NCI-H2029 (cell line): ENCODE data around the gene PPM1F.
"Not testable (repeated sequence)": the region's sequence is repeated elsewhere in the genome, so short reads cannot be mapped to it uniquely, and the experiment has no call there.

ENCODE experiments used
- DNase-seq: peaks from one replicate; lab custom pipeline; 2025; lab: John Stamatoyannopoulos, UW

The PPM1F gene

GRCh38 chr22:21940521-21940920 is 12.1 kb downstream of the PPM1F start:
- DNase-seq, result no peak

DNA sequence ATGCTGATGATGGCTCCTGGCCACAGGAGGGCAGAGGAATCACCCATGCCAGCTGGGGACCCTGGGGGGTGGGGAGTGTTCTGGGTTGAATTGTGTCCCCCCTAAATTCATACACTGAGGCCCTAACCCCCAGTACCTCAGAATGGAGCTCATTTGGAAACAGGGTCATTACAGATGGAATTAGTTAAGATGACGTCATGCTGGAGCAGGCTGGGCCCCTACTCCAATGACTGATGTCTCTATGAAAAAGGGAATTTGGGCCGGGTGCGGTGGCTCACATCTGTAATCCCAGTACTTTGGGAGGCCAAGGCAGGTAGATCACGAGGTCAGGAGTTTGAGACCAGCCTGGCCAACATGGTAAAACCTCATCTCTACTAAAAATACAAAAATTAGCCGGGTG is 12.7 kb downstream of the PPM1F start:
- DNase-seq, result not testable (repeated sequence)

- DNase-seq, result no peak
Measured at GRCh38 chr22:21939461-21939913, 13.2 kb downstream of the PPM1F start.

DNA sequence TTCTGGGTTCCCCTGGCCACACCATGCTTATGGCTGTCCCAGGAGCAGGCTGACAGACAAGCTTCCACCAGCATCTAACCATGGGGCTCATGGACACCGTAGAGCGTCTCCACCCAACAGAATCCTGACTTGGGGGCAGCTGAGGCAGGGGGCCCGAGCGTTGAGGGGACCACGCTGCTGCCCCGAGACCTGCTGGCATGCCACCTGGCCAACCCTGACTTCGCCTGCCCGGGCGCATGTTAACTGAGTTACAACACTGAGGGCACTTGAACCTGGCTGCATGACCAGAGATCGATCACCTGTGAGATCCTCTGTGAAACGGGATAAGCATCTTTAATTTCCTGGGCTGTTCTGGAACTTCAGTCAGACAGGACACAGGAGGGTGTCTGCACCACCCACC is 13.7 kb downstream of the PPM1F start:
- DNase-seq, result no peak

- peak; percentile 84 for DNase-seq
Measured at GRCh38 chr22:21938071-21938822, 14.4 kb downstream of the PPM1F start.

- no peak for DNase-seq
Measured at GRCh38 chr22:21937821-21938070, 14.9 kb downstream of the PPM1F start.

GRCh38 chr22:21937041-21937820 is 15.4 kb downstream of the PPM1F start:
- DNase-seq, result no peak

- no peak for DNase-seq
Measured at GRCh38 chr22:21936151-21936775, 16.4 kb downstream of the PPM1F start.

GRCh38 chr22:21933910-21934309 is 18.7 kb downstream of the PPM1F start:
- no peak for DNase-seq

DNA sequence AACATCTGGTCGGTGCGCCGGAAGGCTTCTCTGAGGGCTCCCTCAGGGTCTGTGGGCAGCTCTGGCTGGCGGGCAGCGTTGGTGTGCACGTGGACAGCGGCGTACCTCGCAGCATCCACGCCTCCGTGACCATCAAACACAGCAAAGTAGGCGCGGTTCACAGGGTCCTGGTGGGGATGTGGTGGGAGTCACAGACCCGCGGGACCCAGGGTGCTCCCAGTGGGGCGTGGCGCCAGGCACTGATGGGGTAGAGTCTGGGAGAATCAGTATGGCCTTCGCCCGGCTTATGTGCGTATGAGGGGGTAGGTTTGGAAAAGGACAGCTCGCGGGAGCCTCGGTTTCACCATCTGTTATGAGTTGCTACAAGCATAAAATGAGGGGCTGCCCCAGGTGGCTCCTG is 19.2 kb downstream of the PPM1F start:
- no peak for DNase-seq

GRCh38 chr22:21932347-21932746 is 20.3 kb downstream of the PPM1F start:
- no peak for DNase-seq

DNA sequence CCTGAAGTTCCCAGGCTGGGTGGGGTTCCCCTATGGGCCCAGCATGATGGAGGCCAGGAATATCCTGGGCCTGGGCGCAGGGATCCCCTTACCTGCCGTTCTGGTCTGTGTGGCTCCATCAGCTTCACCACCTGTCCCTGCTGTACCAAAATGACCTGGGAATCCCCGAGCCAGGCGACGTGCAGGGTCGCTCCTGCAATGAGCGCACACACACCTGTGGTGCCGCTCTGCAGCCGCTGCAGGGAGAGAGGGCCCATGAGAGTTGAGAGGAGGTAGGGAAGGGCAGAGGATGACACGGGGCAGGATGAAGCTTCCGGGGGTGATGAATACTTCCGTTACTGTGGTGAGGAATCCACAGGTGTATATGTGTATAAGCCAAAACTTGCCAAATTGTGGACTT is 21.6 kb downstream of the PPM1F start:
- DNase-seq, result no peak

GRCh38 chr22:21929253-21929652 is 23.4 kb downstream of the PPM1F start:
- DNase-seq, result no peak

- DNase-seq, result no peak
Measured at GRCh38 chr22:21928048-21928447, 24.6 kb downstream of the PPM1F start.

DNA sequence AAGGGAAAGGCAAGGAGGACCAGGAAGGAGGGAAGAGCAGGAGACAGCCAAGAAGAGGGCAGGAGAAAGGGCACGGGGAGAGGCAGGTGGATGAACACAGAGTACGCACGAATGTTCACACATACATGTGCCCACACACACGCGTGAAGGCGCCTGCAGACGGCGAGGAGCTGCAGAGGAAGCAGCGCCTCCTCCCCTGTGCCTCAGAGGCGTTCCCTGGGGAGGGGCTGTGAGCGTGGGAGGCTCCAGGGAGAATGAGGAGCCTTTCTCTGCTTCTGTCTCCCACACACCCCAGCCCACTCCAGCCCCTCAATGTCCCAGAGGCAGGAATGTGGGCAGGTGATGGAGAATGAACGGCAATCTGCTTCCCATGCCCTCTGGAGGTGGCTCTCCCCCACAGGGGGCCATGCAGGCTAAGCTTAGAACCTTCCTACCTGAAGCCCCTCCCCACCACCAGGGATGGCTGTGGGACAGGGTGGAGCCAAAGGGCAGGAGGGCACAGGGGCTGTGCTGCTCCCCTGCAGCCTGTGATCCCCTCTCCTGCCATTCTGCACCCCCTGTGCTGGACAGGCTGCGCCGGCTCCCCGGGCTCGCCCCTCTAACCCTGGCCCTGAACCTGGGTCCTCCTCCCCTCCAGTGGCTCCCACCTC is 25.3 kb downstream of the PPM1F start:
- no peak for DNase-seq

GRCh38 chr22:21926728-21927127 is 25.9 kb downstream of the PPM1F start:
- DNase-seq, result no peak

GRCh38 chr22:21923163-21923561 is 29.5 kb downstream of the PPM1F start:
- no peak for DNase-seq

DNA sequence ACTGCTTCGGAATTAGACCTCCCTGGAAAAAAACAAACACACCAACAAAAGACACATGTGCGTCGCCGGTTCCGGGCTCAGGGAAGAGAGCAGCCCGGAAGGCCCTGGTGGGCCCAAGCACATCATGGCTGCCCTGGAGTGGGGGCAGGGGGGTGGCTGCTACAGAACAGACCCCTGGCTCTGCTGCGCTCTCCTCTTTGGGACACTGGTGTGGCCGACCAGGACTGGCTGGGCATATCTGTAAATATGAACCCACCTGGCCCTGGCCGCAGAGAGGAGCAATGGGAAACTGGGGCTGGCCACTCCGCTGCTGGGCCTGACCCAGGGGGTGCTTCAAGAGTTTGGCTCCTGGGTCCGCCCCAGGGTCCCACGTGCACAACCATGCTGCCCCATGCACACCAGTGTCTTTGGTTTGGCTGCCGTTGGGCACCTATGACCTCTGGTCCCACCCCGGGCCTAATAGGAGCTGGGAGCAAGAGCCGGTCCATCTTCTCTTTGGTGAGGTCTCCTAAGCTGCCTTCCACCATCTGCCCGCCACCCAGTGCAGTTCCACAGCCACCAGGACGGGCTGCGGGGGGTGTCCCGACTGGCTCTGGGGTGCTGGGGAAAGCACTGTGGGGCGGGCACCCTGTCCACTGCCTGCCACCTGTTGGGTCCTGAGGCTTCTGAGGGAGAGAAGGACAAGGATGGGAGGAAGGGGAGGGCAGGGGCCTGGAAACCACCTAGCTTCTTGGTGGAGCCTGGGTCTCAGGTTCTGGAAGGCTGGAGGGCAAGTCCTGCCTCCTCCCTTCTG is 30.1 kb downstream of the PPM1F start:
- no peak for DNase-seq

DNA sequence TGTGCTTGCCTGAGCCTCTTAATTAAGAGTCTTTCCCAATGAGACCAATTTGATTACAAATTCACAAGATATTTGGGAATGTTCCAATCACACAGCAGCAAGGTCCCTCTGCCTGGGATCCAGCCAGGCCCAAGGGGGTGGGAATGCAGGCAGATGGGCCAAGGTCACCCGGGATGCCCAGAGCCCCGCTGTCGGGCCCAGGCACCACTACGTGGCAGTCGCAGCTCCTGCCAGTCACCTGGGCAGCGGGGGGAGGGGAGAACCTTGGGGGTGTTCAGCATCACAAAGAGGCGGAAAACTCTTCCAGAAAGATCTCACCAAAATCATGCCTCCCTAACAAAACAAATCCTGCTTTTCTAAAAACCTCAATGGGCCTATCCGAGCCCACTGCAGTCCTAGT is 30.9 kb downstream of the PPM1F start:
- DNase-seq, result no peak

DNA sequence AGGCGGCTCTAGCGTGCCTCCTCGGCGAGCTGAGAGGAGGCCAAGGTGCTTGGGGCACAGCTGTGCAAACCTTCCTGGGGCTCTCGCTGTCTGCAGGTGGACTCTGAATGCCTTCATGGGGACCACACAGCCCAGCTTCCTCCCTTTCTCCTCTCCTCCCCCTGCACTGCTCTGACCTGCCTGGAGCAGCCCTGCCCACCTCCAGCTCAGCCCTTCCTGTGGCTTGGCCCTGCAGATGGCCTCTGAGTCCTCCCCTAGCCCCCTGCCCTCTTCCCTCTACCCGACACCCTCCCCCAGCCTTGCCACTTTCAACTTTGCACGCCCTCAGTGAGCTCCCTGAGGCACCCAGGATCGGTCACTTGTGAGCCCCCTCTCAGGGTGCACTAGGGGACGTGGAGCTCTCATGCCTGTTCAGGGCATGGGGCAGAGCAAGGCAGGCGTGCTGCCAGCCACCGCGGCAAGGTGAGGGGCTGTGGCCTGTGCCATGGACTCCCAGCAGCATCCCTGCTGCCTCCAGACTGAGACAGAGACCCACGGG is 31.4 kb downstream of the PPM1F start:
- no peak for DNase-seq

GRCh38 chr22:21920341-21921183 is 32.1 kb downstream of the PPM1F start:
- no peak for DNase-seq
